GM19099 (cell line): ENCODE results near the gene BCAM.

Experiments used
- POLR2A ChIP-seq: IDR thresholded peaks from 3 replicates; pipeline ENCODE4 v1.6.1; 2011; ENCODE audit warnings: low read depth; ENCODE audit not compliant: insufficient read length; ENCODE audit errors: extremely low read depth

The BCAM gene

DNA sequence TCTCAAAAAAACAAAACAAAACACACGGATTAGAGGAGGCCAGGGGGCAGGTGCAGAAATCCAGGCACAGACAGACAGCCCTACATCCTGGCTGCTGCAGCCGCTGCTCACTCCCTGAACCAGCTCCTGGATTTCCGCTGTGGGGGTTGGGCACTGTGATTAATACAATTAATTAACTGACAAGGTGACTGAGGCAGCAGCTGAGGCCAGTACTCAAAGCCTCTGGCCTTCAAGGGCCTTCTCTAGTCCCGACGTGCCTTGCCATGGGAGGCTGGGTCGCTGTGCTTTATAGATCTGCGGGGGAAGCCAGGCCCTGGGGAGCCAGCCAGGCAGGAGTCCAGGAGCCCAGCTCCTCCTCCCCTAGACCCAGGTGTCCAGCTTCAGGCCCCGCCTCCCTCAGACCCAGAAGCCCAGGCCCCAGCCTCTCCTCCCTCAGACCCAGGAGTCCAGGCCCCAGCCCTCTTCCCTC, 41.8 kb downstream of the BCAM start:
- TF ChIP-seq POLR2A: no peak

DNA sequence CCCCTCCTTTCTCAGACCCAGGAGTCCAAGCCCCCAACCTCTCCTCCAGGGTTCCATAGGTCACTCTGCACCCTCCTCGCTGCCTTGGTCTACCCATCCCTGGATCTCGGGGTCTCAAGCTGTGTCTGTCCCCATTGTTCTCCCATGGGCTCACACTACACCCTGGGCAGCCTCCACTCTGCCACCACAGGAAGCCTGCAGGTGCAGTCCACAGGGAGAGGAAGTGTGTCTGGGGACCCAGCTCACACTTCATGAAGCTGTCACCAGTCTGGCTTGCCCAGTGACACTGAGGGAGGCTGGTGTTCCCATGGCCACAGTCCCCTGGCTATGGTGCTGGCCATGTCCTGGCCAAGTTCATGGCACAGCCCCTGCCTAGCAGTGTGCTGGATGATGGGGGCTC, 42.5 kb downstream of the BCAM start:
- TF ChIP-seq POLR2A: no peak

DNA sequence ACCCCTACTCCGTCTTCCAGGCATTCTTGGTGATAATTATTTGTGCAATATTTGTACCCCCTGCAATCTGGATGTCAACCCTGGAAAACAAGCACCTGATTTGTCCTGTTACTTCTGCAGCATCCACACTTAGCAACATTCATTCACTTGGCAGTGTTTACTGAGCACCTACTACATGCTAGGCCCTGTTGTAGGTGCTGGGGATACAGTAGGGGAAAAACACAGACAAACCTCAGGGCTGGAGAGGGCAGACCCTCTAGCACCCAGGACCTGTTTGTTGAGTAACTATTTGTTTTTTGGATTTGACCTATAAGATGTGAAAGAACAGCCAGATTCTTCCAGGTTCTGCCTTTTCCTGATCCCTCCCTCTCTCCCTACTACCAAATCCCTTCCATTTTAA, 46.7 kb downstream of the BCAM start:
- no peak for TF ChIP-seq POLR2A

DNA sequence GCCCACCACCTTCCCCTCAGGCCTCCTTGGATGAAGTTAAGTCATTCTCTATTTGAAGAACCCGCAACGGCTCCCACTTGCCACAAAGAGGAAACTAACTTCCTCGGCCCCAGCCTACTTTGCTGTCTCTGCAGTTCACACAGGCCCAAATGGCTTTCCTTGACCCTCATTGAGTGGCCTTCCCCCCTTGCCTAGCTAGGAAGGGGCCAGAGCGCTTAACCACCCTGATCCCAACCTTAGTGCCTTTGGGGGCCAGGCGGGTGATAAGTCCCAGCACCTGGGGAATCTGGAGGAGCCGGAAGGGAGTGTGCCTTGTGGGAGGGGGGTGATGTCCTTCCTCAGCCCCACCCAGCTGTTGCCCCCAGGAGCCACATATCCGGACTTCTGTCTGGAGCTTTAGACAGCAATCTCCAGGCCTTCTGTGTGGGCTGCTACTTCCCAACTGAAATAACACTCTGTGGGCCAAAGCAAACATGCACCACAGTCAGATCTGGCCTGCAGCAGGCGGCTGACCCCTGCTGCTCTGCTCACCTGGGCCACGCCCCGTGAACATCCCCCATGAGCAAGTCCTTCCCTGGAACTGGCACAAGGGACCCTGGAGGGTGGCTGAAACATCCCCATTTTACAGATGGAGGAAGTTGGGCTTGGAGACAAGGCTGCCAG, 47.6 kb downstream of the BCAM start:
- TF ChIP-seq POLR2A: no peak

DNA sequence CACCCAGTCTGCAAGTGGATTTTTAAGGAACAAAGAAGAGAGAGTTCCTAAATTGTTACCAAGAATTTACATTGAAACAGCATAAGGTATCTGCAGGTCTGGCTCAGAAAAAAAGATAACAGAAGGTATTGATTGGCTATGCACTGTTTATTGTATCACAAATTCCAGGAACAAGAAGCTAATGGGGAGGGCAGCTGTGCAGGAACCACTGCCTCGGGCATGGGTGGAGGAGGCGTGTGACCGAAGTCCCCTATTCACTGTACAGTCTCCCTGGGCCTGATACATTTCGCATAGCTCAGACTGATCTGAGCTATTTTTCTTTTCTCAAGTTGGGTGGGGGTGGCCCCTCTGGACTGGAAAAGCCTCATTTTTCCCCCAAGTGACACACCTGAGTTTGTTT, 48.9 kb downstream of the BCAM start:
- TF ChIP-seq POLR2A: no peak

DNA sequence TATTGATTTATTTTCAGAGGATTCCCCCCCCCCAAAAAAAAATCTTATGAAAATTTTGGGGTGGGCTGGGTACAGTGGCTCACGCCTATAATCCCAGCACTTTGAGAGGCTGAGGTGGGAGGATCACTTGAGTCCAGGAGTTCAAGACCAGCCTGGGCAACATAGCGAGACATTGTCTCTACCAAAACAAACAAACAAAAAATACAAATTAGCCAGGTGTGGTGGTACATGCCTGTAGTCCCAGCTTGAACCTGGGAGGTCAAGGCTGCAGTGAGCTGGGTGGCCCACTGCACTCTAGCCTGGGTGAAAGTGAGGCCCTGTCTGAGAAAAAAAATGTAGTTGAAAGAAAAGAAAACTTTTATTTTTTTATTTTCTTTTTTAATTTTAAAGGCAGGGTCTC, 55.1 kb downstream of the BCAM start:
- no peak for TF ChIP-seq POLR2A

DNA sequence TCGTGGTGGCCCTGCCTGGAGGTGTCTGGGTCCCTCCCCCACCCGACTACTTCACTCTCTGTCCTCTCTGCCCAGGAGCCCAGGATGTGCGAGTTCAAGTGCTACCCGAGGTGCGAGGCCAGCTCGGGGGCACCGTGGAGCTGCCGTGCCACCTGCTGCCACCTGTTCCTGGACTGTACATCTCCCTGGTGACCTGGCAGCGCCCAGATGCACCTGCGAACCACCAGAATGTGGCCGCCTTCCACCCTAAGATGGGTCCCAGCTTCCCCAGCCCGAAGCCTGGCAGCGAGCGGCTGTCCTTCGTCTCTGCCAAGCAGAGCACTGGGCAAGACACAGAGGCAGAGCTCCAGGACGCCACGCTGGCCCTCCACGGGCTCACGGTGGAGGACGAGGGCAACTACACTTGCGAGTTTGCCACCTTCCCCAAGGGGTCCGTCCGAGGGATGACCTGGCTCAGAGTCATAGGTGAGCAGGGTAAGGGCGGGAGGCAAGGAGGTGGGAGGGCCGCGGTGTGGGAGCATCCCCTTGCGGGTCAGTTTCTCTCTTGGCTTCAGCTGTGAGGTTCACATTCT, 56.4 kb downstream of the BCAM start:
- TF ChIP-seq POLR2A: no peak

DNA sequence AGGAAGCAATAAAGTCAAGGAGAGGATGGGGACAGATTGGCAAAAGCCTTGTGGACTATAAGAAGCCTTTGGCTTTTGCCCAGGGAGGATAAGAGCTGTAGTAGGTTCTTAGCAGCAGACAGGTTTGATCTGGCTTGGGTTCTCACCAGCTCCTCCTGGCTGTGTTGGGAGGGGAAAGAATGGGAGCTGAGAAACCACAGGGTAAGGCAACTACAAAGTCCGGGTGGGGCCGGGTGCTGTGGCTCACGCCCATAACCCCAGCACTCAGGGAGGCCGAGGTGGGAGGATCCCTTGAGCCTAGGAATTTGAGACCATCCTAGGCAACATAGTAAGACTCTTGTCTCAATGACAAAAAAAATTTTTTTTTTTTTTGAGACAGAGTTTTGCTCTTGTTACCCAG, 57.8 kb downstream of the BCAM start:
- no peak for TF ChIP-seq POLR2A

DNA sequence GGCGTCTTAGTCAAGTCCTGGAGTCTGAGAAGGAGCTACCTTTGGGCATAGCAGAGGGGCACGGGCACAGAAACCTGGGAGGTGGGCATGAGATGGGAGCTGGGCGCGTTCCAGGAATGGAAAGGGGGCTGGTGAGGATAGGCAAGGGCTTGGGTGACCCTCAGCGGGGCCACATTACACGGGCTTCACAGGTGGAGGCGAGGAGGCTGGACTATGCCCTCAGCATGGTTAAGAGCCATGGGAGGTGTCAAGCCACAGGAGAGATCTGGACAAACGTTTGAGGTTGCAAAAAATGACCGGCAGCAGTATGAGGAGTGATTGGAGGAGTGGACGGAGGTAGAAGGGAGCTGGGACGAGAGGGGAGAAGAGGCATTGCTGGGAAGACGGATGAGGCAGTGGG, 58.7 kb downstream of the BCAM start:
- TF ChIP-seq POLR2A: no peak

DNA sequence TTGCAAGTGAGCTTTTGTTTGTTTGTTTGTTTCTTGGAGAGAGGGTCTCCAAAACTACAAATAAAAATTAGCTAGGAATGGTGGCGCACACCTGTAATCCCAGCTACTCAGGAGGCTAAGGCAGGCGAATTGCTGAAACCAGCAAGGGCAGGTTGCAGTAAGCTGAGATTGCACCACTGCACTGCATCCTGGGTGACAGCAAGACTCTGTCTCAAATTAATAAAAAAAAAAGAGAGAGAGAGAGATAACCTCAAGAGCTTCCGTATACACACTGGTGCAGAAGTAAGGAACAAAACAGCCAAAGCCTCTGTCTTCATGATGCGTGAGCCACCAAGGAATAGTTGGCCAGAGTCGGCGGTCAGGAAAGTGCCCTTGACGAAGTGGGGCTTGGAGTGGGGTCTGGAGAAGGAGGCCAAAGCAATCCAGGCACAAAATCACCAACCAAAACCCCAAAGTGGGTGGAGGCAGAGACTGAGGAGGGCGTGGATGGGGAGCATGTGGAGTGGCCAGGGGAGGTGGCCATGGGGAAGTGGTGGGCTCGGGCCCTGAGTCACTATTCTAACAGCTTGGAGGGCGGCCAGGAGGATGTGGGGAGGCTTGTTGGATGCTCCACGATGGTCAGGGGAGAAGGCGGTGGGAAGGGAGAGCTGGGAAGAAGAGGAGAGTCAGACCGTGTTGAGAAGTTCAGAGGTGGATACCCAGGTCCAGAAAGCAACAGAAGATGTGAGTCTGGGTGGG, 61.0 kb downstream of the BCAM start:
- no peak for TF ChIP-seq POLR2A
